ENCODE data around the gene RGS16. TPM values are rescaled to one million over a fixed set of nuclear protein-coding genes. Genes with fewer than 3 reads are reported as not detected.
"Not testable (repeated sequence)": the region's sequence is repeated elsewhere in the genome, so short reads cannot be mapped to it uniquely, and the experiment has no call there.

The RGS16 gene, protein sequence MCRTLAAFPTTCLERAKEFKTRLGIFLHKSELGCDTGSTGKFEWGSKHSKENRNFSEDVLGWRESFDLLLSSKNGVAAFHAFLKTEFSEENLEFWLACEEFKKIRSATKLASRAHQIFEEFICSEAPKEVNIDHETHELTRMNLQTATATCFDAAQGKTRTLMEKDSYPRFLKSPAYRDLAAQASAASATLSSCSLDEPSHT
- 10 to 100 TPM in 5 of 12 donors, 1 to 10 TPM in 6, not detected in 1; 5.1 to 23.5 (median 9.3) TPM for polyA plus RNA-seq (ENCODE audit: insufficient read length in 12 of 12)
- long read RNA-seq, donor 1, result 0 reads
- long read RNA-seq, donor 2, transcript RGS16-201 (5 exons, 2,427 nt), result major isoform, 10 of 10 reads
- long read RNA-seq, donor 2, partial matches to known transcripts, result 0 of 10 reads
- long read RNA-seq, donor 2, other reads (novel, unspliced or antisense), result 0 of 10 reads
- long read RNA-seq, donor 3, partial matches to known transcripts, result 0 of 2 reads
- long read RNA-seq, donor 3, other reads (novel, unspliced or antisense), result 0 of 2 reads
- long read RNA-seq, donor 4, partial matches to known transcripts, result 0 of 3 reads
- long read RNA-seq, donor 4, other reads (novel, unspliced or antisense), result 0 of 3 reads
- long read RNA-seq, donor 5, transcript RGS16-201 (5 exons, 2,427 nt), result major isoform, 5 of 5 reads
- long read RNA-seq, donor 5, partial matches to known transcripts, result 0 of 5 reads
- long read RNA-seq, donor 5, other reads (novel, unspliced or antisense), result 0 of 5 reads
- long read RNA-seq, donor 6, transcript RGS16-201 (5 exons, 2,427 nt), result major isoform, 7 of 7 reads
- long read RNA-seq, donor 6, partial matches to known transcripts, result 0 of 7 reads
- long read RNA-seq, donor 6, other reads (novel, unspliced or antisense), result 0 of 7 reads
- long read RNA-seq, donor 7, partial matches to known transcripts, result 0 of 3 reads
- long read RNA-seq, donor 7, other reads (novel, unspliced or antisense), result 0 of 3 reads
- long read RNA-seq, donor 8, transcript RGS16-201 (5 exons, 2,427 nt), result major isoform, 10 of 10 reads
- long read RNA-seq, donor 8, partial matches to known transcripts, result 0 of 10 reads
- long read RNA-seq, donor 8, other reads (novel, unspliced or antisense), result 0 of 10 reads
- long read RNA-seq, donor 9, transcript RGS16-201 (5 exons, 2,427 nt), result major isoform, 7 of 7 reads
- long read RNA-seq, donor 9, partial matches to known transcripts, result 0 of 7 reads
- long read RNA-seq, donor 9, other reads (novel, unspliced or antisense), result 0 of 7 reads
- long read RNA-seq, donor 10, partial matches to known transcripts, result 0 of 4 reads
- long read RNA-seq, donor 10, other reads (novel, unspliced or antisense), result 0 of 4 reads
- long read RNA-seq, donor 11, transcript RGS16-201 (5 exons, 2,427 nt), result major isoform, 11 of 11 reads
- long read RNA-seq, donor 11, partial matches to known transcripts, result 0 of 11 reads
- long read RNA-seq, donor 11, other reads (novel, unspliced or antisense), result 0 of 11 reads

DNA sequence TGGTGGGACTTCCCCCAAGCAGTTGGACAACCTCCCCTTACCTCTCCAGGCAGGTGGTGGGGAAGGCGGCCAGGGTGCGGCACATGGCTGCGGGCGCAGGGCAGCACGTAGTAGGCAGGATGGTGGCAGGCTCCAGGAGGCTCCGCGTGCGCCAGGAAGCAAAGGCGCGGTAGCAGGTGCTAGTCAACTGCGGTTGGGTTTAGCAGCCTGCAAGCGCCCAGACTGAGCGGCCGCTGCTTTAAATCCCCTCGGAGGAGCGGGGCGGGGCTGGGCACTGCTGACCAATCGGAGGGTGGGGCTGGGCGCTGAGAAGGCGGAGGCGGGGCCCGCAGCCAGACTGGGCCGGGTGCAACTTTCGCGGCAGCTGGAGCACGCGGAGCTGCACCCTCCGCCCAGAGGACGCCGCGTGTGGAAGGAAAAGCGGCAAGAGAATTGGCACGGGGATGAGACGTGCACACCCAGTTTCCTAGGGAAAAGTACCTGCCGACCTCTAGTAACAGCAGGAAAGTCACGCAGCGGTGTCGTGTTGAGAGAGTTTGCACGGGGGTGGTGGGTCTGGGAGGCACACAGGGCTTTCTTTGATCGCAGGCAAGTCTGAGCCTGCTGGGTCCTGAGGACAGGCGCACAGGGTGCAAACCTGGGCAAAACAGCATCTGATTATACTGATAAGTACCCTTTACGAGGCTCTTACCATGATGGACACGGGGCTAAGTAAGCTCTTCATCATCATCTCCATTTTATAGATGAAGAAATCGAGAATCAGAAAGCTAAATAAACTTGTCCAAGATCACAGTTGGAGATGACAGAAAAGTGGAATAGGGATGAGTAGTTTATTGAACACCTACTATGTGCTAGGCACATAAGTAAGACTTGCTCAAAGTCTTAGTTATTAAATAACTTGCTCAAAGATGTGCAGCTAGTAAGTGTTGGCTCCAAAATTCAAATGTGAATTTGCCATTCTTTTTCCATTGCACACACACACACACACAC is at the start of gene RGS16:
Gene RGS16, minus strand, starts transcription at position 215 of the 990 bp plus-strand sequence. Its CDS starts 130 bp downstream, at position 85.
- peak; percentile 92 for DNase-seq

DNA sequence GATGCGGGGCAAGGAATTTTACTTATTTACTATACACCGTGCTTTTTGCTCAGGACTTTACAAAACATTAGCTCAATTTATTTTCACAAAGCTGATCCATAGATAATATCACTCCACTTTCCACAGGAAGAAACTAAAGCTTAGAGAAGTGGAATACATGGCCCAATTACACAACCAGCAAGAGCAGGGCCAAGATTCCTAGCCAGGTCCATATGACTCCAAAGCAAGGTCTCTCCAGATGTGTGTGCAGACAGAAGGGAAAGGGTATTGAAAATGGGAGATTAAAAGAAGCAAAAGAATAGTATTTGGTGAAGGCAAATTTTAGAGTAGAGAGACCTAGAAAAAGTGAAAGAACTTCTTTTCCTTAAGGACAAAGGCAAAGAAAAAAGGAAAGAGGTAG is 49.8 kb upstream of the RGS16 start:
- DNase-seq, result no peak

DNA sequence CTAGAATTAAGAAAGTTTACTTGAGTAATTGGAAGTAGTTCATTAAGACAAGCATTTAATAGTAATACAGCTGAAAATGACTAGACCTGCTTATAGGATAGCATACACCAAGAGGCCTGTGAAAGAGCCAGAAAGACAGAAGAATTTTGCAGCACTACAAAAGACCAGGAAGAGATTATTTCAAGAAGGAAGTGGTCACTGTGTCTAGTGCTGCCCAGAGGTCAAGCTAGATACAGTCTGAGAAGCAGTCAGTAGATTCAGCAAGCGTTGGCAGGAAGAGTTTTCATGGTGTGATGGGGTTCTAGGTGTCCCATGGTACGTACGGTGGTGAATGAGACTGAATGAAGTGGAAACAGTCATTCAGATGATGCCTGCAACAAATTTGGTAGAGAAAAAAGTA is 48.7 kb upstream of the RGS16 start:
- no peak for DNase-seq

DNA sequence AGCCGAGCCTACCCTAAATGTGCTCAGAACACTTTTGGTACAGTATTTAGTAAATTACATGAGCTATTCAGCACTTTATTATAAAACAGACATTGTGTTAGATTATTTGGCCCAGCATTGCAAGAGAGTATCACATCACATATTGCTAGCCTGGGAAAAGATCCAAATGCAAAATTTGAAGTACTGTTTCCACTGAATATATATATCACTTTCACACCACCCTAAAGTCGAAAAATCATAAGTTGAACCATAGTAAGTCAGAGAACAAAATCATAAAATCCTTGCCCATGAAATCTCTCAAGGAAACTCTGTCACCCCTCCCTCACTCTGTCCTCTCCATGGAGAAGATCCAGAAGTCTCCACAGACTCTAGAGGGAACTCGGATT is 47.1 kb upstream of the RGS16 start:
- peak; percentile 69 for DNase-seq

DNA sequence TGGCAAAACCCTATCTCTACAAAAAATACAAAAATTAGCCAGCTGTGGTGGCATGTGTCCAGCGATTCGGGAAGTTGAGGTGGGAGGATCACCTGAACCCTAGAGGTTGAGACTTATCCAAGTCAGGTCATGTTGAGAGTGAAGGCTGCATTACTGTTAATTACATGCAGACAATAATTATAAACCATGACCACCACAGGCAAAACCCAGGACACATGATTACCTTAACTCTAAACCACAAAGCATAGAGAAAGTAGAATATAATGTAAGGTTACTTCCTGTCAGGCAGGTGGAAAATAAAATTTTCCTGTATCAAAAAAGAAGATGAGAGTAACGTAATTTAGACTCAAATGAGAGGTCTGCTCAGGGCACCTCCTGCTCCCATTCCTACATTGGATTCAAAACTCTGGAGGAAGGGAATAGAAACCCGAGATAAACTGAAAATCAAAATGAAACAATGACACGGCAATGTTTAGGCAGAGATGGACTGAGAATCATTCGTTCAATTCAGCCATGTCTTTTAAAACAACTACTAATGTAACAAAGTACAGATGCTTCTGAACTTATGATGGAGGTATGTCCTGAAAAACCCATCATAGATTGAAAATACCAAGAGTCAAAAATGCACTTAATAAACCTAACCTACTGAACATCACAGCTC is 46.6 kb upstream of the RGS16 start:
- no peak for DNase-seq

DNA sequence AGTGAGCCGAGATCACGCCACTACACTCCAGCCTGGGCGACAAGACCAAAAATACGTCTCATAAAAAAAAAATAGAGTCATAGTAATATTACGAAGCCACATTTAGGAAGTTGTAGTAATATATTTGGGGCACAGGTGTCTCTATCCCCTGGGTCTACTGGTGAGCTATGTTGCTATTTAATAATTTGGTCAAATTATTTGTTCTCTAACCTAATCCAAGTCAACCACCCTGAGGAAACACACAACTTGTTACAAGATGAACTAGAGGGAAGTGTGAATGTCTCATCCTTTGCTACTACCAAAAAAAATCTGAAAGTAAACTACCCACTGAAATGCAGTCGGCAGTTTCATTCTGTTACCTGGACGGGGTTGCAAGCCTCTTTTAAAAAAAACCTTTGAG is 44.9 kb upstream of the RGS16 start:
- no peak for DNase-seq

DNA sequence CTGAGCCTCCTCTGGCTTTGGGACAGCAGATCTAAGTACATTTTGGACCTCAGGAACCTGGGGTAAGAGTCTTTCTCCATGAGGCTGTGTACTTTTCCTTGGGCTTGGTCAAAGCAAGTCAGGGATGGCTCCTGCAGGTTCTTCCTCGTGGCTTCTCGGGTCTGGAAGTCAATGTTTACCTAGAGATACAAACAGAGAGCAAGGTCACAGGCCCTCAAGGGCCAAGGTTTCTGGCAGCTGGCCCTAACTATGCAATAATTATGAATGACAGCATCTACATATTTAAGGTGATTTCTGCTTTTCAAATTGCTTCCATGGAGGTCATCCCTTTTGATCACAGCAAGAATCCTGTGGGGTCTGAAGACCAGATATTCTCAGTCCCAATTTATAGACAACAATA is 42.5 kb upstream of the RGS16 start:
- DNase-seq, result no peak

DNA sequence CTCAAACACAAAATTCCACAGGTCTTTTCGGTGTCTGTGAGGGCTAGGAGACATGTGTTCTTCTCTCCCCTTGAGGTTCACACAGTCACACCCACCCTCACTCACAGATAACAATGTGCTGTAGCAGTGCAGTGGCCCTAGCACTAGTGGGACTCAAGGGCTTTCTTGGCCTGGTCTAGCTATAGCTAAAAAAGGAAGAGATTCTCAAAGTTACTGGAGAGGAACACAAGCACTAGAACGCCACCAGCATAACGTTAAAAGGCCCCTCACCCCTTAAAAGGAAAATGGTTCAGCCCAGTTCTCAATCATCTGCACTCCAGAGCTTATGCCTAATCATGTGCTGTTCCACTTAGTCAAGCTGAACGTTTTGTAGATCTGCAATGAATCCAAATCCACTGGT is 40.7 kb upstream of the RGS16 start:
- no peak for DNase-seq

DNA sequence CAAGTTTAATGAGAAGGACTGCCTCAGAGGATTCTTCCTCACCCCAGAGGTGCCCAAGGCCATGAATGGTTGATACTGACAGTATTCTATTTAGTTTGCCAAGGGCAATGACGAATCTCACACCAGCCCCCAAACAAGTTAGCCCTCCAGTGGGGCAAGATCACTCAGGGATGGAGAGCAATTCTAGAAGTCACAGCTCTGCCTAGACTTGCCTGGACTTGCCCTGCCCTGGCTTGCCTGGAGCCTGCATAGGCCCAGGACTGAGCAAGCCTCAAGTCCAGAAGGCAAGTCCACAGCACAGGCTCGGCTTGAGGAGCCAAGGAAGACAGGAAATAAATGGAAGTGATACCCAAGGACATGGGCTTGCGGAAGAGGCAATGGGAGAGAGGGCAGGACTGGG is 39.5 kb upstream of the RGS16 start:
- no peak for DNase-seq

DNA sequence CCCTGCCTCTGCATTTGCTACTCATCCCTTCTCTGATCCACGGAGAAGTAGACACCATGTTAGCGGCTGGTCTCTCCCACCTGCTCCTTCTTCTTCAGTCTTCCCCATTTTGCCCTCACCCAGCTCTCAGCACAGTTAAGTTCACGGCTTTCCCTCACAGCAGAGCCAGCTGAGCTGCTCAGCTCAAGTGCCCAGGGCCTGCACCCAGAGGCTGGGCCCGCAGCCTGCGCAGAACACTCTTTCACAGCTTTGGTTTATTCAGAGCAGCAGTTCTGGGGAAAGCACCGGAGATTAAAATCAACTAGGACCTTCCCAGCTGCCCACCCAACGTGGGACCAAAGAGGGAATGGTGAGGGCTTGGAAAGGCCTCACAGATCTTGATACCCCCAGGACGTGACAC is 38.3 kb upstream of the RGS16 start:
- no peak for DNase-seq

DNA sequence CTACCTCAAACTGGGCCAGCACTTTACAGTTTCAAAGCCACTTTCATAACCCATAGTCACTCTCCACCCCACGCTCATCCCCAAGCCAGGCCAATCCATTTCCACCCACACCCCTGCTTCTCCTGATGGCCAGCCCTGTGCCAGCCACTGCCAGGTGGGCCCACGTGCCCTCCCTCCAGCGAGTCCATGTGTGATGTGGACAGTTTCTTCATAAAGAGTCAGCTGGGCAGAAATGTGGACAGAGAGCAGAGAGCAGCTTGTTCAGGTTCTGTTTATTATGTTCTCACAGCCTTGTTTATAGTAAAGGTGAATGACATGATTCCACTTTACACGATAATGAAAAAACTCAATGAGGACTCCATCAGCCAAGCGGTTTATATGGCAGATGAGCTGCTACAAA is 37.4 kb upstream of the RGS16 start:
- DNase-seq, result no peak

DNA sequence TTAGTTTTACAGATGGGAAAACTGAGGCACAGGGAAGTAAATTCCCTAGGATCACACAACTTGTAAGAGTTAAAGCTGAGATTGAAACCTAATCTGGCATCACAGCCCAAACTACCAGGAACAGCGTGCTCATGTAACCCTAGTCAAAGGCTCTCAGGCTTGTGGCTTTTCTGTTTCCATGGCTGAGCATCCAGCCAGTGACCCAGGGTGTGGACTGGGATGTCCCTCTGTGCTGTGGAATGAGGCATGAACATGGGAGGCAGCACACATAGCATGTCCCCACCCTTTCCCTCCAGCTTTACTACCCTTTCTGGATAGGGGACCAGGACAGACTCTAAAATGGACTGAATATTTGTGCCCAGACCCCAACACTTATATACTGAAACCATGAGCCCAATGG is 35.1 kb upstream of the RGS16 start:
- no peak for DNase-seq

DNA sequence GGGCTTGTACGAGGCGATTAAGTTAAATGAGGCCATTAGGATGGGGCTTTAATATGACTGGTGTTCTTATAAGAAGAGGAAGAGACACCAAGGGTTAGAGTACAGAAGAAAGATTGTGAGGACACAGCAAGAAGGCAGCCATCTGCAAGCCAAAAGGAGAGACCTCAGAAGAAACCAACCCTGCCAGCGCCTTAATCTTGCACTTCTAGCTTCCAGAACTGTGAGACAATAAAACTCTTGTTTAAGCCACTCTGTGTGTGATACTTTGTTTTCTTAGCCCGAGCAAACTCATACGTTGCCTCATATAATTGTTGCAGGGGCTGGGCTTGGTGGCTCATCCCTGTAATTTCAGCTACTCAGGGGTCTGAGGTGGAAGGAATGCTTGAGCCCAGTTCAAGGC is 33.6 kb upstream of the RGS16 start:
- no peak for DNase-seq

DNA sequence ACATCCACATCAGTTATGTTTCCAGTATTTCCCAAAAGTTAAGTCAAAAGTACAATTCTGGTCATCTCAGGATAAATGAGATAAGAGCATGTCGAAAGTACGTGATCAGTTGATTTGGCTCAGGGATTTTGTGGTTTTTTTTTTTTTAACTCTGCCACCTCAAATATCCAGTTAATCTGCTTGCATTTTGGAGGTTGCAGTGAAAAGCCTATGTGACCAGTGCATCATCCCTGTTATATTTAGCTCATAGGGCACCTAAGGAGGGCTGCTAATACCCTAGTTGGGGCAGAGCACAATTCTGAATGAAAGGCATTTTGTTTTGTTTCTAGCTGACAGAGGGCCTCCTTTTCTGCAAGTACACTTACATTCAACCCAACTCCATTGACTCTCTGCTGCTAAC is 31.7 kb upstream of the RGS16 start:
- DNase-seq, result no peak

DNA sequence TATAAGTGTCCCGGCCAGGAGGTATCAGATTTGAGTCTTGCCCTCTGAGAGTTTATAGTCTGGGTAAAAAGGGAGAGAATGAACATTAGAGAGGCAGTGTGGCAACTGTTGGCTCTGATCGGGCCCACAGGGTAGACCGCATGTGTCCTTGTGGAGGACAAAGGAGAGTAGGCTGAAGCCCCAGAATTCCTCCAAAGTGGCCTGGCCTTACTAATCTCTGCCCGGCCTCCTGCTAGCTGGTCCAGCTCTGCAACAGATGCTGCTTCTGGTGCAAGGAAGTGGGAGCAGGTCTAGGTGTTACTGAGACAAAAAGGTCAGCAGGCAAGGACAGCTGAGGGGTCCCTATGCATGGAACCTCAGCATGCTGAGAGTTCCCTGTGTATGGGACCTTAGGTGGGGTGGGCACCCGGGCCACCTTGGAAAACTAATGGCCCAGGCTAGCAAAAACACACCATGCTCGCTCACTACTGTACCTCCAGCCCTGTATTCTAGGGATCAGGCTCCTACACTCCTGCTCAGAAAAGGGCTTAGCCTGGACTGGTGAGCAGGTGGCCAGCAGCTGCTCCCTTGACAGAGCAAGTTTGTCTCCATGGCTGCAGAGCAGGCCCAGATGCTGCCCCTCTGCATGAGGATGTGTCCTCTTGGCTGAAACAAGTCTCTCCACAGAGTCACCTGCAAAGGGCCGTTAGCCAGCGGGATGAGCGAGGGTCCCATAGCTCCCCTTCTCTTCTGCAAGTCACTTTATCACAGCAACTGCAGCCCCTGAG is 30.3 kb upstream of the RGS16 start:
- DNase-seq, result no peak

DNA sequence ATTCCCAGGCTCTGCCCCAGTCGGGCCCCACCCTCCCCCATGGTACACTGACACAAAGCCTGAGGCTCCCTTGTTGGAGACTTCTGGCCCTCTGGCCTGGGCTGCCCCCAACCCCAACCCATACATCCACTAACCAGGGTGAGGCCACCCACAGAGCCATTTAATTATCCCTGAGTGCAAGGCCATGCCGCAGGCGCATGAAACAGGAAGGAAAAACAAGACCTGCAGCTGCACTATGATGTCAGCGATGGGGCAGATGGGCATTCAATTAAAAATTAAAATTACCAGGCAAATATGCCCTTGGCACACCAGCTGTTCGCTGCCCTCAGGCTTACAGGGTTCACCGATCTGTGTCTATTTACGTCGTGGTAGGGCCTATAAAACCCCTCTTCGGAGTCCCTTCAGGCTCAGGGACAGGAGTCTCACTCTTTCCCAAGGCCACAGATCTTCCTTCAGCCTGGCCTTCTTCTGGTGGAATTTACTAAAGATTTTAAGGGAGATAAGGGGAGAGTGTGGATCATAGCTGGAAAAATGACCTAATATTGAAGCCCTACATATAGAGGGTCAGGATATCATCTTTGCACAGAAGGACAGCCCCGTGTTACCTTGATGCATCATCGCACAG is 29.6 kb upstream of the RGS16 start:
- DNase-seq, result no peak

DNA sequence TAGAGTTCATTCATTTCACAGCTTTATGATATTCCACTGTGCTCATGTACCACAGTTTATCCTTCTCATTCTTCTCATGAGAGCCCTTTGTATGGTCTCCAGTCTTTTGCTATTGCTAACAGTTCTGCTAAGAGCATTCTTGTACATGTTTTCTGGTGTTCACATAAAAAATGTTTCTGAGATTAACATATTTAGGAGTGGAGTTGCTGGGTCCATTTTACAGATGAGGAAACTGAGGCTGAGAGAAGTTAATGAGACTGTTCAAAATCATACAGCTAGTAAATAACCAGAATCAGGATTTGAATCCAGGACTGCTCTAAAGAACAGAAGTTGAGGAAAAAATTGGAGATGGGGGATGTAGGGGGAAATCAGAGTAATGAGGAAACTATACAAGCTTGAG is 28.8 kb upstream of the RGS16 start:
- no peak for DNase-seq

DNA sequence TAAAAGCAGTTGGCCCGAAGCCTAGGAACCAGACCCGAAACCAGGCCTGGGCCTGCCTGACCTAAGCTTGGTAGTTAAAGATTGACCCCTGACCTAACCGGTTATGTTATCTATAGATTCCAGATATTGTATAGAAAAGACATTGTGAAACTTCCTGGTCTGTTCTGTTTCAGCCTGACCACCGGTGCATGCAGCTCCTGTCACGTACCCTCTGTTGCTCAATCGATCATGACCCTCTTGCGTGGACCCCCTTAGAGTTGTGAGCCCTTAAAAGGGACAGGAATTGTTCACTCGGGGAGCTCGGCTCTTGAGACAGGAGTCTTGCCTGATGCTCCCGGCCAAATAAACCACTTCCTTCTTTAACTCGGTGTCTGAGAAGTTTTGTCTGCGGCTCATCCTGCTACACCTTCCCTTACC is 28.3 kb upstream of the RGS16 start:
- DNase-seq, result not testable (repeated sequence)

DNA sequence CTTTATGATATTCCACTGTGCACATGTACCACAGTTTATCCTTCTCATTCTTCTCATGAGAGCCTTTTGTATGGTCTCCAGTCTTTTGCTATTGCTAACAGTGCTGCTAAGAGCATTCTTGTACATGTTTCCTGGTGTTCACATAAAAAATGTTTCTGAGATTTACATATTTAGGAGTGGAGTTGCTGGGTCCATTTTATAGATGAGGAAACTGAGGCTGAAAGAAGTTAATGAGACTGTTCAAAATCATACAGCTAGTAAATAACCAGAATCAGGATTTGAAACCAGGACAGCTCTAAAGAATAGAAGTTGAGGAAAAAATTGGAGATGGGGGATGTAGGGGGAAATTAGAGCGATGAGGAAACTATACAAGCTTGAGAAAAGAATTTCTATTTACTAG is 27.8 kb upstream of the RGS16 start:
- DNase-seq, result no peak
